ENCODE data around the gene OR2G2.

DNA sequence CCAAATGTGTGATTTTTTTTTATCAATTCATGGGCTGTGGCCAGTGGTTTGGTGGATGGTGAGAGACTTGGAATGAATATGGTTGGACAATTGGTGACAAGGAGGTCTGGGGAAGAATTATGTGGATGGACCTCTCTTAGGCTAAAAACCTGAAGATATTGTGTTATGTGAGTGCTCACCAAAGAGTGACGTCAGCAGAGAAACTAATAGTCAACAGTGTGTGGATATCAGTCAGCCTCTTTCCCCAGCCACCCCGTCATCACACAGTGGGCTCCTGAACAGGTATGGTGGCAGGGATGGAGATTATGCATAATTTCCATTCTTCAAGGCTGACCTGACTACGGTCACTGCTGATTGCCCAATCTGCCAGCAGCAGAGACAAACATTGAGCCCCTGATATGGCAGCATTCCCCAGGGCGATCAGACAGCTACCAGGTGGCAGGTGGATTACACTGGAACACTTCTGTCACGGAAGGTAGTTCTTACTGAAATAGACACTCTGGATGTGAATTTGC lies 9.2 kb upstream of the OR2G2 start:
- TF ChIP-seq, protein P1, sequence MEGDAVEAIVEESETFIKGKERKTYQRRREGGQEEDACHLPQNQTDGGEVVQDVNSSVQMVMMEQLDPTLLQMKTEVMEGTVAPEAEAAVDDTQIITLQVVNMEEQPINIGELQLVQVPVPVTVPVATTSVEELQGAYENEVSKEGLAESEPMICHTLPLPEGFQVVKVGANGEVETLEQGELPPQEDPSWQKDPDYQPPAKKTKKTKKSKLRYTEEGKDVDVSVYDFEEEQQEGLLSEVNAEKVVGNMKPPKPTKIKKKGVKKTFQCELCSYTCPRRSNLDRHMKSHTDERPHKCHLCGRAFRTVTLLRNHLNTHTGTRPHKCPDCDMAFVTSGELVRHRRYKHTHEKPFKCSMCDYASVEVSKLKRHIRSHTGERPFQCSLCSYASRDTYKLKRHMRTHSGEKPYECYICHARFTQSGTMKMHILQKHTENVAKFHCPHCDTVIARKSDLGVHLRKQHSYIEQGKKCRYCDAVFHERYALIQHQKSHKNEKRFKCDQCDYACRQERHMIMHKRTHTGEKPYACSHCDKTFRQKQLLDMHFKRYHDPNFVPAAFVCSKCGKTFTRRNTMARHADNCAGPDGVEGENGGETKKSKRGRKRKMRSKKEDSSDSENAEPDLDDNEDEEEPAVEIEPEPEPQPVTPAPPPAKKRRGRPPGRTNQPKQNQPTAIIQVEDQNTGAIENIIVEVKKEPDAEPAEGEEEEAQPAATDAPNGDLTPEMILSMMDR (conservative IDR thresholded peaks at IDR 0.05 in 1 of 2, IDR thresholded peaks at IDR 0.05 in 1 of 2; ENCODE audit: extremely low read depth in 1 of 2, insufficient read depth in 1 of 2, low read depth in 1 of 2, low read length in 2 of 2): no peak
- TF ChIP-seq EZH2 (IDR thresholded peaks at IDR 0.05; ENCODE audit: borderline replicate concordance, low read length): no peak

Data from mammary epithelial cell (primary cell).